HUES6 (cell line): ENCODE data around the gene SEPTIN12.
A peak's percentile ranks its signal among the peaks of the same experiment; 100 is the strongest.

Experiments
- H3K27ac ChIP-seq: 2 replicates; pipeline ENCODE4 v1.7.0; 2013; ENCODE audit warnings: low read depth, mild to moderate bottlenecking, low read length, inconsistent platforms
- H3K27me3 ChIP-seq: 2 replicates; pipeline ENCODE4 v1.6.1; 2013; ENCODE audit warnings: low read length; ENCODE audit not compliant: control insufficient read depth, insufficient read depth
- H3K36me3 ChIP-seq: 2 replicates; pipeline ENCODE4 v1.6.1; 2013; ENCODE audit warnings: low read length; ENCODE audit not compliant: control insufficient read depth, insufficient read depth
- H3K4me1 ChIP-seq: 2 replicates; pipeline ENCODE4 v1.6.1; 2013; ENCODE audit warnings: low read length; ENCODE audit not compliant: control insufficient read depth, insufficient read depth
- H3K4me3 ChIP-seq: 2 replicates; pipeline ENCODE4 v1.5.1; 2013; ENCODE audit warnings: low read depth, low read length
- H3K9ac ChIP-seq: one replicate; pipeline ENCODE4 v1.6.1; 2013; ENCODE audit warnings: mild to moderate bottlenecking, low read length
- H3K9me3 ChIP-seq: 2 replicates; pipeline ENCODE4 v1.6.1; 2013; ENCODE audit warnings: low read depth, low read length; ENCODE audit not compliant: control insufficient read depth, insufficient read depth

SEPTIN12 gene

GRCh38 chr16:4778050-4778392 lies 10.1 kb downstream of the SEPTIN12 start:
- H3K9ac ChIP-seq, result no peak overlapping the region
- peaks cover 3% of the 10 kb centered on the region; the same call in 1 of the 2 replicates for H3K9me3 ChIP-seq
- no peaks in the 10 kb centered on the region for H3K36me3 ChIP-seq
- H3K27me3 ChIP-seq, result no peaks in the 10 kb centered on the region
- no peak overlapping the region for H3K4me3 ChIP-seq
- H3K27ac ChIP-seq, result no peak overlapping the region
- peaks cover 2% of the 10 kb centered on the region; the same call in 1 of the 2 replicates for H3K4me1 ChIP-seq

DNA sequence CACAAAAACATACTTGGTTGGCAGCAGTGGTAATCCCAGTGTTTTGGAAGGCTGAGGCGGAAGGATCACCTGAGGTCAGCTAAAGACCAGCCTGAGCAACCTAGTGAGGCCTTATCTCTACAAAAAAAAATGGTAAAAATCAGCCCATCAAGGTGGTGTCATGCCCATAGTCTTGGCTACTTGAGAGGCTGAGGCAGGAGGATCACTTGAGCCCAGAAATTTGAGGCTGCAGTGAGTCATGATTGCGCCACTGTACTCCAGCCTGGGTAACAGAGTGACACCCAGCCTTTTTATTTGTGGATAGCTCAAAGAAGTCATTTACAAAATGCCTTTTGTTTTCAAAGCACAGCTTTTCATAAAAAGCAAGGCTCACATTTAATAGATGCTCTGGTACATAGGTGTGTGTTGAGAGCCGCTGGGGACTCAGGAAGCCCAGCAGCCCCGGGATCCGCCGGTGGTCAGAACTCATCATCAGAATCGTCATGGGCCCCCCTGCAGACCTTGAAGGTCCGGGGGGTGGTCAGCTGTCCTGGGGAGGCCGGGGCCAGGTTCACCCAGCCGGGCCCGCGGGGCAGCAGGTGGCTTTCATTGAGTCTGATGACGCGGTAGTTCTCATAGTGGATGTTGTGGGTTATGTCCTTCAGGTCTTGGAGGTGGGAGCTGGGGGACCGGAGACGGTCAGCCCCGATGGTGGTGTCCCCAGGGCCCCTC lies 10.7 kb downstream of the SEPTIN12 start:
- Histone ChIP-seq H3K36me3 (no peaks in the 10 kb centered on the region), H3K4me3 (no peak overlapping the region), H3K27me3 (no peaks in the 10 kb centered on the region), H3K27ac (no peak overlapping the region), H3K9ac (no peak overlapping the region), H3K4me1 (peaks cover 2% of the 10 kb centered on the region; the same call in 1 of the 2 replicates), H3K9me3 (peaks cover 3% of the 10 kb centered on the region; the same call in 1 of the 2 replicates)

DNA sequence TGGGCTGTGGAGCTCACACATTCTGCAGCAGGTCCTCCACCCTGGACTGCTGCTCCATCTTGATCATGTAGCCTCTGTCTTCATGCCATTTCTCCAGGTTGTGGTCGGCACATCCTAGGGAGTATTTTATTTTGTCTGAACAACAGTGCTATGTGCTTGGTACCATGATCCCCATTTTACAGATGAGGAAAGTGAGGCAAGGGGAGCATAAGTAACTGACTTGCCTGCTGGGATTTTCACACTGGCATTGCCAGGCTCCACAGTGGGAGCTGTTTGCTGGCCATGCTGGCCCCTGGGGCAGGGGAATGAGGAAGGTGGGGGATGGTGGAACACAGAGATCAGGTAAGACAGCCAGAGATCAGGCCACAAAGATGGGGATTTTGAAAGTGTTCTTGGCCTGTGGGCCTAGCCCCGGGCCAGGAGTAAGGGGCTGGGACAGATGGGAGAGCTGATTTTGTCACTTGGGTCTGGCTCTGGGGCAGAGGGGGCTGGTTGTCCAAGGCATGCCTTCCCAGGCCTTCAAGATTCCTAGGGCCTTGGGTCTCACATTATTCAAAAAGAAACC lies 11.9 kb downstream of the SEPTIN12 start:
- Histone ChIP-seq H3K4me1 (peaks cover 2% of the 10 kb centered on the region; the same call in 1 of the 2 replicates), H3K27ac (no peak overlapping the region), H3K36me3 (no peaks in the 10 kb centered on the region), H3K9ac (no peak overlapping the region), H3K4me3 (no peak overlapping the region), H3K9me3 (peaks cover 3% of the 10 kb centered on the region; the same call in 1 of the 2 replicates), H3K27me3 (no peaks in the 10 kb centered on the region)

DNA sequence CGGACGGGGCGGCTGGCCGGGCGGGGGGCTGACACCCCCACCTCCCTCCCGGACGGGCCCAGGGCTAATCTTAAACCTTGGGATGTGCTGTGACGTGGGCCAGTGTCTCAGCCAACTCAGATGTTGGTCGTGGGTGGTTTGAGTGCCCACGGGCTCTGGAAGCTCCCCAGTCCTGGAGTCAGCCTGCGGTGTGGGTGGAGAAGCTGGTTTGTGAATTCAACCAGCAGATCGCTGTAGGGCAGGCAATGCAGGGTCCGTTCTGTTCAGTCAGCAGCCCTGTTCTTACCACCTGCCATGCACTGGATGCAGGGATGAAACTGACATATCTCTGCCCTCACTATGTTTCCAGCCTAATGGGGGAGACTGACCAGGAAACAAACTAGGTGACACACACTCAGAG lies 13.1 kb downstream of the SEPTIN12 start:
- Histone ChIP-seq H3K27ac (no peak overlapping the region), H3K9ac (no peak overlapping the region)

DNA sequence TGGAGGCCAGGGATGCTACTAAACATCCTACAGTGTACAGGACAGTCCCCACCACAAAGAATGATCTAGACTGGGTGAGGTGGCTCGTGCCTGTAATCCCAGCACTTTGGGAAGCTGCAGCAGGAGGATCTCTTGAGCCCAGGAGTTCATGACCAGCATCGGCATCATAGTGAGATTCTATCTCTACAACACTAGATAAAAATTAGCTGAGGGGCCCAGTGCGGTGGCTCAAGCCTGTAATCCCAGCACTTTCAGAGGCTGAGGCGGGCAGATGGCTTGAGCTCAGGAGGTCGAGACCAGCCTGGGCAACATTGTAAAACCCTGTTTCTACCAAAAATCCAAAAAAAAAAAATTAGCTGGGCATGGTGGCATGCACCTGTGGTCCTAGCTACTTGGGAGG lies 15.8 kb downstream of the SEPTIN12 start:
- H3K27me3 ChIP-seq, result no peaks in the 10 kb centered on the region
- peaks cover 13% of the 10 kb centered on the region; the same call in 1 of the 2 replicates for H3K4me1 ChIP-seq
- no peaks in the 10 kb centered on the region for H3K36me3 ChIP-seq
- peaks cover 3% of the 10 kb centered on the region; the same call in 1 of the 2 replicates for H3K9me3 ChIP-seq
- no peak overlapping the region for H3K4me3 ChIP-seq
- no peak overlapping the region for H3K9ac ChIP-seq
- no peak overlapping the region for H3K27ac ChIP-seq

More for the DNA sequence above, 13.1 kb downstream of the SEPTIN12 start:
- Histone ChIP-seq H3K27me3 (no peaks in the 10 kb centered on the region), H3K4me1 (peaks cover 2% of the 10 kb centered on the region; the same call in 1 of the 2 replicates), H3K36me3 (no peaks in the 10 kb centered on the region), H3K4me3 (no peak overlapping the region), H3K9me3 (peaks cover 3% of the 10 kb centered on the region; the same call in 1 of the 2 replicates)

DNA sequence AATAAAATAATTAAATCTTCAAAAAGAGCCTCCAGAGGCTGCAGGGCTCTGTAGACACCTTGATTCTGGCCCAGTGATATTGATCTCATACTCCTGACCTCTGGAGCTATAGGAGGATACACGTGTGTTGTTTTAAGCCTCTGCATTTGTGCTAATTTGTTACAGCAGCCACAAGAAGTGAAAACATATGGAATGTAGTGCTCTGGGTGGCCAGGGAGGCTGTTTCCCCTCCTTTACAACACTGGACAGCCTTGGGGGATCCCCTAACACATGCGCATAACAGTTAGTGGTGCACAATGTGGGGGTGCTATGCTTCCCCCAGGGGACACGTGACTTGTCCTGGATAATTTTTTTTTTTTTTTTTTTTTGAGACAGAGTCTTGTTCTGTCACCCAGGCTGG lies 16.5 kb downstream of the SEPTIN12 start:
- peaks cover 3% of the 10 kb centered on the region; the same call in 1 of the 2 replicates for H3K9me3 ChIP-seq

GRCh38 chr16:4769306-4769638 lies 18.9 kb downstream of the SEPTIN12 start:
- Histone ChIP-seq H3K9me3 (no peaks in the 10 kb centered on the region), H3K9ac (peak overlapping the region; percentile 35), H3K27me3 (no peaks in the 10 kb centered on the region), H3K4me1 (peaks cover 14% of the 10 kb centered on the region; the same call in 1 of the 2 replicates), H3K27ac (0 out of 2 replicates have a peak overlapping the region, but pooled peaks have one; percentile 4), H3K36me3 (peaks cover 10% of the 10 kb centered on the region), H3K4me3 (peak overlapping the region; percentile 85)

More for the DNA sequence above, 16.5 kb downstream of the SEPTIN12 start:
- no peak overlapping the region for H3K4me3 ChIP-seq
- no peaks in the 10 kb centered on the region for H3K27me3 ChIP-seq
- H3K27ac ChIP-seq, result no peak overlapping the region
- peaks cover 13% of the 10 kb centered on the region; the same call in 1 of the 2 replicates for H3K4me1 ChIP-seq
- no peak overlapping the region for H3K9ac ChIP-seq
- no peaks in the 10 kb centered on the region for H3K36me3 ChIP-seq

DNA sequence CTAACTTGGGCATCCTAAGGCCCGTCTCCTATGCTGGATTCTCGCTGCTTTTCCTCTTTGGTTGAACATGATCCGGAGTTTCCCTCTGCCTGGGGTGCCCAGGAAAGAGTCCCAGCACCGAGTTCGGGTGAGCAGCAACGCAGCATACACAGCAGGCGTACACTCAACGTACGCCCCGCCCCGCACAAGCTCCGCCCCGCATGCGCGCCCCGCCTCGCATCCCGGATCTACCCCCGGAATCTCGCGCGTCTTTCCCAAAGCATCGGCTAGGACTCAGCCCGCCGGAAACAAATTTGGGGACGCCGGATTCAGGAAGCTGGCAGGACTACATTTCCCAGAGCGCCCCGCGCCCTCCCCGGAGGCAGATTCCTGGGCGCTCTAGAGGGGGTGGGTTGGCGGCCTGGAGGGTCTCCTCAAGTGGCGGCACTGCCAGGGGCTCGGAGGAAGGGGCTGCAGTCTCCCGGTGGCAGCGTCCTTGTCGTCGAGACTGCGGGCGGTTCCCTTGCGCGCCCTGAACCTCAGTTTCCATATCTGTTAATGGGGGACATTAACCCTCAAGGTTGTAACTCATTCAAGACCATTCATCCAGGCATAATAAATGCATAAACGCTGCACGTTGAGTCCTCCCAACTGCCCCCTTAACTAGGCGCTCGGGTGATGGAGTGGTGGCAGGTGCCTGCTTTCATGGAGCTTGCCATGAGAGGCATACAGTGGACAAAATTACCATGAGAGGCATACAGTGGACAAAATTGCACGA lies 19.4 kb downstream of the SEPTIN12 start:
- H3K27me3 ChIP-seq, result no peaks in the 10 kb centered on the region
- peaks cover 14% of the 10 kb centered on the region for H3K36me3 ChIP-seq
- H3K4me3 ChIP-seq, result peak overlapping the region; percentile 85
- H3K9ac ChIP-seq, result peak overlapping the region; percentile 62
- H3K27ac ChIP-seq, result 0 out of 2 replicates have a peak overlapping the region, but pooled peaks have one; percentile 4
- peaks cover 14% of the 10 kb centered on the region; the same call in 1 of the 2 replicates for H3K4me1 ChIP-seq
- H3K9me3 ChIP-seq, result no peaks in the 10 kb centered on the region

- no peaks in the 10 kb centered on the region for H3K9me3 ChIP-seq
- no peaks in the 10 kb centered on the region for H3K27me3 ChIP-seq
- H3K4me1 ChIP-seq, result peaks cover 14% of the 10 kb centered on the region; the same call in 1 of the 2 replicates
- H3K27ac ChIP-seq, result no peak overlapping the region
- H3K9ac ChIP-seq, result peak overlapping the region; percentile 62
- H3K36me3 ChIP-seq, result peaks cover 21% of the 10 kb centered on the region
- H3K4me3 ChIP-seq, result peak overlapping the region; percentile 85
Observed at GRCh38 chr16:4767872-4768548, 20.1 kb downstream of the SEPTIN12 start.

GRCh38 chr16:4766875-4767628 lies 21.1 kb downstream of the SEPTIN12 start, which contains the start of gene ZNF500:
TSS of gene ZNF500 (minus strand) at chr16:4767162. CDS start at chr16:4765978, 1,184 bp downstream.
- Histone ChIP-seq H3K9me3 (no peaks in the 10 kb centered on the region), H3K27me3 (no peaks in the 10 kb centered on the region), H3K27ac (peak within 1 kb of the TSS; percentile 74; the same call in 1 of the 2 replicates), H3K36me3 (peaks cover 30% of the 10 kb centered on the region), H3K9ac (peak within 1 kb of the TSS; percentile 83), H3K4me1 (peaks cover 14% of the 10 kb centered on the region; the same call in 1 of the 2 replicates), H3K4me3 (peak within 1 kb of the TSS; percentile 85)
